Measurements from ENCODE around the gene NRG2. TPM values are rescaled to one million over a fixed set of nuclear protein-coding genes. Genes with fewer than 3 reads are reported as not detected.

The NRG2 gene
- total RNA-seq, 4 donors from 2014 or later: 0.80 TPM; not detected in 3

DNA sequence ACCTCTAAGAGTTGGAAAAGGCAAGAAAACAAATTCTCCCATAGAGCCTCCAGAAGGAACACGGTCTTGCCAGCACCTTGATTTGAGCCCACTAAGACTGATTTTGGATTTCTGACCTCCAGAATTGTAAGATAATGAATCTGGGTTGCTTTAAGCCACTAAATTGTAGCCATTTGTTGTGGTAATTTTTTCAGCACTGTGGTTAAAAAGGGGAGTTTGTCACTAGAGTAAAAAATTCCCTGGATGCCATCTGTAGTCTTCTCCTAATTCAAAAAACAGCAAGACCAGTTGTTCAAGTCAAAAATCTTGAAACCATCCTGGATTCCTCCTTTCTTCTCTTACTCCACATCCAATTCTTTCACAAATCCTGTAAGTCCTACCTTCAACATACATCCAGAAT lies 39.6 kb downstream of the NRG2 start:
- Histone ChIP-seq H3K4me1 (no peaks in the 10 kb centered on the region), H3K27ac (no peak overlapping the region), H3K9me3 (no peaks in the 10 kb centered on the region), H3K4me3 (no peak overlapping the region), H3K36me3 (no peaks in the 10 kb centered on the region), H3K27me3 (no peaks in the 10 kb centered on the region)
- DNase-seq: no peak
- no peak for TF ChIP-seq POLR2A (IDR thresholded peaks at IDR 0.05)
- TF ChIP-seq, protein P1, sequence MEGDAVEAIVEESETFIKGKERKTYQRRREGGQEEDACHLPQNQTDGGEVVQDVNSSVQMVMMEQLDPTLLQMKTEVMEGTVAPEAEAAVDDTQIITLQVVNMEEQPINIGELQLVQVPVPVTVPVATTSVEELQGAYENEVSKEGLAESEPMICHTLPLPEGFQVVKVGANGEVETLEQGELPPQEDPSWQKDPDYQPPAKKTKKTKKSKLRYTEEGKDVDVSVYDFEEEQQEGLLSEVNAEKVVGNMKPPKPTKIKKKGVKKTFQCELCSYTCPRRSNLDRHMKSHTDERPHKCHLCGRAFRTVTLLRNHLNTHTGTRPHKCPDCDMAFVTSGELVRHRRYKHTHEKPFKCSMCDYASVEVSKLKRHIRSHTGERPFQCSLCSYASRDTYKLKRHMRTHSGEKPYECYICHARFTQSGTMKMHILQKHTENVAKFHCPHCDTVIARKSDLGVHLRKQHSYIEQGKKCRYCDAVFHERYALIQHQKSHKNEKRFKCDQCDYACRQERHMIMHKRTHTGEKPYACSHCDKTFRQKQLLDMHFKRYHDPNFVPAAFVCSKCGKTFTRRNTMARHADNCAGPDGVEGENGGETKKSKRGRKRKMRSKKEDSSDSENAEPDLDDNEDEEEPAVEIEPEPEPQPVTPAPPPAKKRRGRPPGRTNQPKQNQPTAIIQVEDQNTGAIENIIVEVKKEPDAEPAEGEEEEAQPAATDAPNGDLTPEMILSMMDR (IDR thresholded peaks at IDR 0.05): no peak

DNA sequence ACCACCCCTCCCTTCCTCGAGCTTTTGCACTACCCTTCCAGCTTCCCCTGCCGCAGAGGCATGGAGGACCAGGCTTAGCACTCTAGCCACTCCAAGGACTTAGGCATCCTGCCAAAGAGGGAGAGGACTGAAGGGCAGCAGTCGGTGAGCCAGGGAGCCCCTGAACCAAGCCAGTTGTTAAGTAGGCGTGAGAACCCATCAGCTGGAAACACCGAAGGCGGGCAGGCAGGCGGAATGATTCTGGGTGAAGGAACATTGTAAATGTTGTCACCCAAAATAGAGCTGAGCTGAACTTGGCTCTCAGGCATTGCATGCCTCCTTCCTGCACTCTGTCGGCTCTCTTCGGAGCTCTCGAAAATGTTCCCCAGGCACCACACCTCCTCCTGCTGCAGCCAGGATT lies 42.8 kb downstream of the NRG2 start:
- Histone ChIP-seq H3K36me3 (no peaks in the 10 kb centered on the region), H3K27ac (no peak overlapping the region), H3K9me3 (no peaks in the 10 kb centered on the region), H3K27me3 (no peaks in the 10 kb centered on the region), H3K4me3 (no peak overlapping the region), H3K4me1 (no peaks in the 10 kb centered on the region)
- TF ChIP-seq, protein P1 (IDR thresholded peaks at IDR 0.05): no peak
- TF ChIP-seq POLR2A (IDR thresholded peaks at IDR 0.05): no peak
- no peak for DNase-seq

DNA sequence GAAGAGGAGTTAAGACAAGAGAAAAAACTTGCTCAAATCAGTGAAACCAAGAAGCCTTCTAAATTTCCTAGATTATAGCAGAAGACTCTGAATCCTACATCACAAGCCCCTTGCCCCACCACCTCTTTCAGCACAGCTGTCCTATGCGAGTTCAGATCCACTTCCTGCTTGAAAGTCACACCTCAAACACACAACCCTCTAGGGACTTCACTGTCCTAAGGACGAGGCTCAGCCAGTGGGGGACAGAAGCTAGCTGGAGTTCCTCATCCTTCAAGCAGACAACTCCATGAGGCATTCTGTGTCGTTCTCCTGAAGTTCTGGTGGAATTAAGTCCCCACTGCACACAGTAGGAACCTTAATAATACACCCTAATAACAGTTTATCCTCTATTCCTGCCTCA lies 44.3 kb downstream of the NRG2 start:
- no peak for TF ChIP-seq POLR2A (IDR thresholded peaks at IDR 0.05)
- TF ChIP-seq, protein P1 (IDR thresholded peaks at IDR 0.05): no peak
- Histone ChIP-seq H3K27ac (no peak overlapping the region), H3K27me3 (no peaks in the 10 kb centered on the region), H3K4me1 (no peaks in the 10 kb centered on the region), H3K4me3 (no peak overlapping the region), H3K36me3 (no peaks in the 10 kb centered on the region), H3K9me3 (no peaks in the 10 kb centered on the region)
- no peak for DNase-seq

DNA sequence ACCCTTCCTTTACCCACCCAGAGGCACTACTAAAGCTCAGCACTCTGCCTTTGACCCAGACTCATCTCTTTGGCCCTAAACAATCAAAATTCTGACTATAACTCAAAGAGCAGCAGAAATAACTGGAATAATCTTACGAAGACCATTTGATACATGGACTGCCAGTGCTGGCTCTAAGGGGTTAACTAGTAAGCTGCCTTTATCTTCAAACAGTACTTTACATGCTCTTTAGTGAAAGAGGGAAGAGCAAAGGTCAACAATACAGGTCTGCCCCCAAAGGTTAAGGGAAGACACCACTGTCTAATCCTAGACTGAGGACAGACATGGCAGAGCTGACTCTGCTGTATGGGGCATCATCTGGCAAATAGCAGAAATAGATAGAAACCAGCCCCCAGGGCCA lies 45.8 kb downstream of the NRG2 start:
- H3K4me1 ChIP-seq: no peaks in the 10 kb centered on the region
- H3K4me3 ChIP-seq: no peak overlapping the region
- H3K9me3 ChIP-seq: no peaks in the 10 kb centered on the region
- DNase-seq: no peak
- no peak for TF ChIP-seq POLR2A (IDR thresholded peaks at IDR 0.05)
- TF ChIP-seq, protein P1 (IDR thresholded peaks at IDR 0.05): no peak
- no peaks in the 10 kb centered on the region for H3K27me3 ChIP-seq
- H3K36me3 ChIP-seq: no peaks in the 10 kb centered on the region
- no peak overlapping the region for H3K27ac ChIP-seq

DNA sequence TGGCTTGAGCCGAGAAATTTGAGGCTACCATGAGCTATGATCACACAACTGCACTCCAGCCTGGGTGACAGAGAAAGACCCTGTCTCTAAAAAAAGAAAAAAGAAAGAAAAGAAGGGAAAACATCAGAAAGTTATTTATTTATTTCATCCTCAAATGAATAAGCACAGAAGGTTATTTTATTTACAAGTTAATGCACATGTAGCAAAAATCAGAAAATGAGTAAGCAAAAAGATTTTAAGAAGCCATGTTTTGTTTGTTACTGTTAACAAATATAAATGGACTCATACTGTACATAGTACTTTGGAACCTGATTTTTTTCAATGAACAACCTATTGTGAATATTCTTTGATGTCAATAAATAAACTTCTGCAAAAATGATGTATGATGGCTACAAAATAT lies 47.2 kb downstream of the NRG2 start:
- no peaks in the 10 kb centered on the region for H3K27me3 ChIP-seq
- H3K4me3 ChIP-seq: no peak overlapping the region
- no peak overlapping the region for H3K27ac ChIP-seq
- TF ChIP-seq, protein P1 (IDR thresholded peaks at IDR 0.05): no peak
- no peak for TF ChIP-seq POLR2A (IDR thresholded peaks at IDR 0.05)
- DNase-seq: no peak
- H3K9me3 ChIP-seq: no peaks in the 10 kb centered on the region
- no peaks in the 10 kb centered on the region for H3K4me1 ChIP-seq
- H3K36me3 ChIP-seq: no peaks in the 10 kb centered on the region

DNA sequence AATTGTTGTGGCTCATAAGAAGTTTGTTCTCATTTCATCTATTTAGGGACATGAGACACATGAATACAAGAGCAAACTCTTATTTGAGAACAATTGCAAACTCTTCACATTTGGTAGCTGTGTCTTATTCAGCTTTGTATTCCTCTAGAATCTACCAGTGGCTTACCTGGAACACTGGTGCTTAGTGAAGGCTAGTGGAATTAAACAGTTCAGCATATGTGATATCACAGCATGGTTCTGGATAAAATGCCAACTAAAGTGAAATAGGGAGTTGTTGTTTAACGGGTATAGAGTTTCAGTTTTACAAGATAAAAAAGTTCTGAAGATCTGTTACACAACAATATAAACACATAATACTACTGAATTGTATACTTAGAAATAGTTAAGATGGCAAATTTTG lies 48.9 kb downstream of the NRG2 start:
- Histone ChIP-seq H3K27ac (no peak overlapping the region), H3K4me1 (no peaks in the 10 kb centered on the region), H3K9me3 (no peaks in the 10 kb centered on the region), H3K36me3 (no peaks in the 10 kb centered on the region), H3K4me3 (no peak overlapping the region), H3K27me3 (no peaks in the 10 kb centered on the region)
- TF ChIP-seq, protein P1 (IDR thresholded peaks at IDR 0.05): no peak
- TF ChIP-seq POLR2A (IDR thresholded peaks at IDR 0.05): no peak
- DNase-seq: no peak
